Tibial artery (tissue), 4 donors: ENCODE measurements around the gene NFIB.

ENCODE experiments used
- DNase-seq, 2 donors: peaks; one replicate each; pipeline ENCODE4 v3.0.0-alpha.2; 2019
- H3K27ac ChIP-seq, 2 donors: fragments of 200-600 bp; sonication (generic) in 1 of 2; 1 replicate in 1 of 2; 2 replicates in 1 of 2; pipeline ENCODE4 v1.5.1; 2018 to 2019; ENCODE audit warnings: mild to moderate bottlenecking in 1 of 2
- H3K27me3 ChIP-seq, 2 donors: fragments of 200-600 bp; sonication (generic) in 1 of 2; one replicate each; pipeline versions ENCODE4 v1.5.1 to v1.6.0; 2016 to 2019
- H3K36me3 ChIP-seq, 3 donors: fragments of 200-600 bp; sonication (generic) in 2 of 3; one replicate each; pipeline ENCODE4 v1.5.1; 2016 to 2019; ENCODE audit warnings: mild to moderate bottlenecking in 2 of 3
- H3K4me1 ChIP-seq, 4 donors: fragments of 200-600 bp; sonication (generic) in 2 of 4; 1 replicate in 3 of 4; 2 replicates in 1 of 4; pipeline ENCODE4 v1.5.1; 2016 to 2019
- H3K4me3 ChIP-seq, 2 donors: fragments of 200-600 bp; sonication (generic) in 1 of 2; 1 replicate in 1 of 2; 2 replicates in 1 of 2; pipeline ENCODE4 v1.5.1; 2018 to 2019; ENCODE audit warnings: mild to moderate bottlenecking in 2 of 2
- H3K9me3 ChIP-seq, 3 donors: fragments of 200-600 bp; sonication (generic) in 1 of 3; one replicate each; pipeline ENCODE4 v1.5.1; 2016 to 2019
- CTCF ChIP-seq, 2 experiments: fragments of 200-600 bp in 1 of 2; fragments of 450-650 bp in 1 of 2; IDR thresholded peaks; one replicate each; pipeline ENCODE4 v1.5.1; 2017 to 2019; ENCODE audit warnings: antibody characterized with exemption in 2 of 2, mild to moderate bottlenecking in 1 of 2, moderate library complexity in 1 of 2
- intact Hi-C: fragments of 100-400 bp; cut with DNase I; formaldehyde crosslinking; loops from one replicate; pipeline ENCODE4 v1.15.0; 2023; ENCODE audit warnings: low total_unique reads

NFIB gene

GRCh38 chr9:14079440-14079839 is 234.5 kb downstream of the NFIB start:
- DNase-seq, result no peak
- Histone ChIP-seq H3K27me3 (no peaks in the 10 kb centered on the region), H3K27ac (no peak overlapping the region), H3K9me3 (no peaks in the 10 kb centered on the region), H3K4me1 (no peaks in the 10 kb centered on the region), H3K4me3 (no peak overlapping the region), H3K36me3 (no peaks in the 10 kb centered on the region)
- intact Hi-C loops, result loop anchor here (1.0 kb wide), 1 partner anchor 12 kb away; no protein-coding TSS in a partner anchor
- TF ChIP-seq CTCF (IDR thresholded peaks at IDR 0.05), result no peak

GRCh38 chr9:14077672-14078071 is 236.3 kb downstream of the NFIB start:
- intact Hi-C loops, result no loop called here
- Histone ChIP-seq H3K4me1 (peaks cover 0 to 6% (median 6%) of the 10 kb centered on the region in 4 donors), H3K4me3 (no peak overlapping the region), H3K27ac (no peak overlapping the region), H3K9me3 (no peaks in the 10 kb centered on the region), H3K36me3 (no peaks in the 10 kb centered on the region), H3K27me3 (no peaks in the 10 kb centered on the region)
- DNase-seq, result no peak
- no peak for TF ChIP-seq CTCF (IDR thresholded peaks at IDR 0.05)

GRCh38 chr9:14075218-14075617 is 238.7 kb downstream of the NFIB start:
- no peak overlapping the region for H3K27ac ChIP-seq
- H3K4me1 ChIP-seq, result peaks cover 0 to 9% (median 9%) of the 10 kb centered on the region in 4 donors
- no peaks in the 10 kb centered on the region for H3K36me3 ChIP-seq
- H3K4me3 ChIP-seq, result no peak overlapping the region
- no peaks in the 10 kb centered on the region for H3K9me3 ChIP-seq
- DNase-seq, result no peak
- no peak for TF ChIP-seq CTCF (IDR thresholded peaks at IDR 0.05)
- no peaks in the 10 kb centered on the region for H3K27me3 ChIP-seq
- intact Hi-C loops, result no loop called here

GRCh38 chr9:14072850-14073249 is 241.1 kb downstream of the NFIB start:
- Histone ChIP-seq H3K27ac (no peak overlapping the region), H3K27me3 (no peaks in the 10 kb centered on the region), H3K4me1 (peaks cover 0 to 9% (median 9%) of the 10 kb centered on the region in 4 donors), H3K4me3 (no peak overlapping the region), H3K36me3 (no peaks in the 10 kb centered on the region), H3K9me3 (no peaks in the 10 kb centered on the region)
- DNase-seq, result no peak
- no peak for TF ChIP-seq CTCF (IDR thresholded peaks at IDR 0.05)
- intact Hi-C loops, result no loop called here

GRCh38 chr9:14071484-14071883 is 242.5 kb downstream of the NFIB start:
- H3K4me1 ChIP-seq, result peaks cover 0 to 9% (median 9%) of the 10 kb centered on the region in 4 donors
- no peak for TF ChIP-seq CTCF (IDR thresholded peaks at IDR 0.05)
- no peak for DNase-seq
- H3K36me3 ChIP-seq, result no peaks in the 10 kb centered on the region
- H3K27me3 ChIP-seq, result no peaks in the 10 kb centered on the region
- H3K4me3 ChIP-seq, result no peak overlapping the region
- intact Hi-C loops, result no loop called here
- H3K9me3 ChIP-seq, result no peaks in the 10 kb centered on the region
- no peak overlapping the region for H3K27ac ChIP-seq

- H3K4me3 ChIP-seq, result no peak overlapping the region
- no peaks in the 10 kb centered on the region for H3K27me3 ChIP-seq
- H3K36me3 ChIP-seq, result no peaks in the 10 kb centered on the region
- no peak overlapping the region for H3K27ac ChIP-seq
- H3K9me3 ChIP-seq, result no peaks in the 10 kb centered on the region
- peaks cover 0 to 9% (median 9%) of the 10 kb centered on the region in 4 donors for H3K4me1 ChIP-seq
- TF ChIP-seq CTCF (IDR thresholded peaks at IDR 0.05), result no peak
- intact Hi-C loops, result no loop called here
- DNase-seq, result no peak
Measured at GRCh38 chr9:14068690-14069089, 245.3 kb downstream of the NFIB start.
